ENCODE results near the gene WDR91.

DNA sequence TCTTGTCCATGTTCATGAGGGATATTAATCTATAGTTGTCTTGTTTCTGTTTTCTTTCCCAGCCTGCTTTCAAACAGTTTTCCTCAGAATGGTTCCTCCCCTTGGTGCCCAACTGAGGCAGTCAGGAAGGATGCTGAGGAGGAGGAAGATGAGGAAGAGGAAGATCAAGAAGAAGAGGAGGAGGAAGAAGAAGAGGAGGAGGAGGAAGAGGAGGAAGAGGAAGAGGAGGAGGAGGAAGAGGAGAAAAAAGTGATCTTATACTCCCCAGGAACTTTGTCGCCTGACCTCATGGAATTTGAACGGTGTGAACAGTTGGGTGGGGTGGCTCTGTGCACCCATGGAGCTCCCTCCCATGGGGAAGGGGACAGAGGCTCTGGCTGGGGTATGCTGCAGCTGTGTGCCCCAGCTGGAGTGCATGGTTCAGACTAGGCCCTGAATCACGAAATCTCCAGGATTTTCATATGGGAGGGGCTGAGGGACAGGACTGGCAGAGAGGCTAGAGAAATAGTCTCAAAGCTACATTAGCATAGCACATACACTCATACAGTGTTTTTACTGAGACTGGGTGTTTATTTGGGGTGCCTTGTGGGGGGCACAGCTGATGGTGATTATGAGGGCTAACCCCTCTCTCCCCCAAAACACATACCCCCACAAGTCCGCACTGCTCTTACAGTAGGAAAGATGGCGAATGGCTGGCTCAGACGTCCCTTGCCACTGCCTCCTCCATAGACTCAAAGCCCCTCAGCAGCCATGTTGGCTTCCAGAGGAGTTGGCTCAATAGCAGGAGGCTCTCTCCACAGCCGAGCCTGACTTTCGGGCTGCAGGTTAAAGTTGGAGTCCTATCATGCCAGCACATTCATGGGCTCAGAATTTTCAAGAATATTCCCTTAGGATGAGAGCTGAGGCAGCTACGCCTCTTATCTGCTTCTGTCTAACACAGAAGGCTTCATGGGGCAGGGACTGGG, 34.2 kb upstream of the WDR91 start:
- TF ChIP-seq, protein P1, sequence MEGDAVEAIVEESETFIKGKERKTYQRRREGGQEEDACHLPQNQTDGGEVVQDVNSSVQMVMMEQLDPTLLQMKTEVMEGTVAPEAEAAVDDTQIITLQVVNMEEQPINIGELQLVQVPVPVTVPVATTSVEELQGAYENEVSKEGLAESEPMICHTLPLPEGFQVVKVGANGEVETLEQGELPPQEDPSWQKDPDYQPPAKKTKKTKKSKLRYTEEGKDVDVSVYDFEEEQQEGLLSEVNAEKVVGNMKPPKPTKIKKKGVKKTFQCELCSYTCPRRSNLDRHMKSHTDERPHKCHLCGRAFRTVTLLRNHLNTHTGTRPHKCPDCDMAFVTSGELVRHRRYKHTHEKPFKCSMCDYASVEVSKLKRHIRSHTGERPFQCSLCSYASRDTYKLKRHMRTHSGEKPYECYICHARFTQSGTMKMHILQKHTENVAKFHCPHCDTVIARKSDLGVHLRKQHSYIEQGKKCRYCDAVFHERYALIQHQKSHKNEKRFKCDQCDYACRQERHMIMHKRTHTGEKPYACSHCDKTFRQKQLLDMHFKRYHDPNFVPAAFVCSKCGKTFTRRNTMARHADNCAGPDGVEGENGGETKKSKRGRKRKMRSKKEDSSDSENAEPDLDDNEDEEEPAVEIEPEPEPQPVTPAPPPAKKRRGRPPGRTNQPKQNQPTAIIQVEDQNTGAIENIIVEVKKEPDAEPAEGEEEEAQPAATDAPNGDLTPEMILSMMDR (conservative IDR thresholded peaks at IDR 0.05; ENCODE audit: low read length) = no peak
- no peak for TF ChIP-seq EZH2phosphoT487 (IDR thresholded peaks at IDR 0.05; ENCODE audit: borderline replicate concordance)
